Mononuclear cell (primary cell): ENCODE results near the gene SLC38A8. TPM values are rescaled to one million over a fixed set of nuclear protein-coding genes. Genes with fewer than 3 reads are reported as not detected.

ENCODE experiments used
- H3K27me3 ChIP-seq: 2 replicates; pipeline ENCODE4 v1.6.0; 2011; ENCODE audit warnings: low read length, control low read depth; ENCODE audit not compliant: insufficient read depth
- H3K4me1 ChIP-seq: 2 replicates; pipeline ENCODE4 v1.5.1; 2011; ENCODE audit warnings: mild to moderate bottlenecking, low read length, control low read depth; ENCODE audit not compliant: insufficient read depth
- H3K4me3 ChIP-seq: 2 replicates; pipeline ENCODE4 v1.5.1; 2011; ENCODE audit warnings: mild to moderate bottlenecking, low read length, moderate library complexity
- H3K9me3 ChIP-seq: 2 replicates; pipeline ENCODE4 v1.5.1; 2011; ENCODE audit warnings: low read depth, mild to moderate bottlenecking, control low read depth, low read length
- total RNA-seq: library from RNA; depleted of rRNA; stranded (reverse); fragments of >200 nt; gene quantifications from one replicate; pipeline ENCODE4 v1.2.3, GENCODE V29; 2012

The SLC38A8 gene
- total RNA-seq, 1 donor: not detected

- H3K9me3 ChIP-seq: no peaks in the 10 kb centered on the region
- no peak overlapping the region for H3K4me3 ChIP-seq
- peaks cover 8% of the 10 kb centered on the region for H3K4me1 ChIP-seq
Observed at GRCh38 chr16:84014570-84015327, 27.8 kb downstream of the SLC38A8 start.

GRCh38 chr16:84013787-84014569 lies 28.6 kb downstream of the SLC38A8 start:
- H3K27me3 ChIP-seq: no peaks in the 10 kb centered on the region
- no peaks in the 10 kb centered on the region for H3K9me3 ChIP-seq
- H3K4me3 ChIP-seq: no peak overlapping the region
- H3K4me1 ChIP-seq: peaks cover 8% of the 10 kb centered on the region

More at GRCh38 chr16:84014570-84015327, 27.8 kb downstream of the SLC38A8 start:
- no peaks in the 10 kb centered on the region for H3K27me3 ChIP-seq

GRCh38 chr16:84009282-84009681 lies 33.3 kb downstream of the SLC38A8 start:
- H3K9me3 ChIP-seq: no peaks in the 10 kb centered on the region
- H3K4me1 ChIP-seq: peaks cover 5% of the 10 kb centered on the region
- no peak overlapping the region for H3K4me3 ChIP-seq
- H3K27me3 ChIP-seq: no peaks in the 10 kb centered on the region

- no peak overlapping the region for H3K4me3 ChIP-seq
- no peaks in the 10 kb centered on the region for H3K27me3 ChIP-seq
- H3K4me1 ChIP-seq: no peaks in the 10 kb centered on the region
- no peaks in the 10 kb centered on the region for H3K9me3 ChIP-seq
Observed at GRCh38 chr16:84007965-84008364, 34.6 kb downstream of the SLC38A8 start.

GRCh38 chr16:84007520-84007919 lies 35.1 kb downstream of the SLC38A8 start:
- Histone ChIP-seq H3K27me3 (no peaks in the 10 kb centered on the region), H3K4me1 (no peaks in the 10 kb centered on the region), H3K9me3 (no peaks in the 10 kb centered on the region), H3K4me3 (no peak overlapping the region)

- no peaks in the 10 kb centered on the region for H3K27me3 ChIP-seq
- no peaks in the 10 kb centered on the region for H3K9me3 ChIP-seq
- H3K4me1 ChIP-seq: no peaks in the 10 kb centered on the region
- no peak overlapping the region for H3K4me3 ChIP-seq
Observed at GRCh38 chr16:84005391-84005790, 37.2 kb downstream of the SLC38A8 start.

GRCh38 chr16:84004442-84004841 lies 38.2 kb downstream of the SLC38A8 start:
- Histone ChIP-seq H3K27me3 (no peaks in the 10 kb centered on the region), H3K4me1 (no peaks in the 10 kb centered on the region), H3K4me3 (no peak overlapping the region), H3K9me3 (no peaks in the 10 kb centered on the region)

GRCh38 chr16:84003038-84003437 lies 39.6 kb downstream of the SLC38A8 start:
- H3K4me1 ChIP-seq: no peaks in the 10 kb centered on the region
- no peak overlapping the region for H3K4me3 ChIP-seq
- H3K9me3 ChIP-seq: no peaks in the 10 kb centered on the region
- H3K27me3 ChIP-seq: no peaks in the 10 kb centered on the region

GRCh38 chr16:84001726-84002125 lies 40.9 kb downstream of the SLC38A8 start:
- Histone ChIP-seq H3K27me3 (no peaks in the 10 kb centered on the region), H3K4me1 (no peaks in the 10 kb centered on the region), H3K4me3 (no peak overlapping the region), H3K9me3 (no peaks in the 10 kb centered on the region)

- H3K4me3 ChIP-seq: no peak overlapping the region
- H3K9me3 ChIP-seq: no peaks in the 10 kb centered on the region
- H3K27me3 ChIP-seq: peaks cover 3% of the 10 kb centered on the region
Observed at GRCh38 chr16:84000989-84001642, 41.5 kb downstream of the SLC38A8 start.

GRCh38 chr16:83998091-83998490 lies 44.5 kb downstream of the SLC38A8 start:
- H3K9me3 ChIP-seq: no peaks in the 10 kb centered on the region
- H3K4me3 ChIP-seq: no peak overlapping the region
- peaks cover 5% of the 10 kb centered on the region for H3K27me3 ChIP-seq

More at GRCh38 chr16:84000989-84001642, 41.5 kb downstream of the SLC38A8 start:
- no peaks in the 10 kb centered on the region for H3K4me1 ChIP-seq

GRCh38 chr16:83996481-83997252 lies 45.9 kb downstream of the SLC38A8 start:
- Histone ChIP-seq H3K4me1 (peaks cover 27% of the 10 kb centered on the region), H3K9me3 (no peaks in the 10 kb centered on the region), H3K27me3 (peaks cover 5% of the 10 kb centered on the region), H3K4me3 (no peak overlapping the region)

More at GRCh38 chr16:83998091-83998490, 44.5 kb downstream of the SLC38A8 start:
- peaks cover 27% of the 10 kb centered on the region for H3K4me1 ChIP-seq

GRCh38 chr16:83995754-83996153 lies 46.8 kb downstream of the SLC38A8 start:
- H3K4me3 ChIP-seq: no peak overlapping the region
- H3K9me3 ChIP-seq: no peaks in the 10 kb centered on the region
- peaks cover 5% of the 10 kb centered on the region for H3K27me3 ChIP-seq
- H3K4me1 ChIP-seq: peaks cover 27% of the 10 kb centered on the region

- no peak overlapping the region for H3K4me3 ChIP-seq
Observed at GRCh38 chr16:83994703-83995102, 47.9 kb downstream of the SLC38A8 start.

More at GRCh38 chr16:83994703-83995102, 47.9 kb downstream of the SLC38A8 start:
- Histone ChIP-seq H3K9me3 (no peaks in the 10 kb centered on the region), H3K4me1 (peaks cover 27% of the 10 kb centered on the region), H3K27me3 (peaks cover 5% of the 10 kb centered on the region)
